ENCODE measurements around the gene MATN1.

The MATN1 gene

GRCh38 chr1:30680879-30681278 lies 42.5 kb downstream of the MATN1 start:
- DNase-seq (ENCODE audit: low read depth) = no peak

- DNase-seq (ENCODE audit: low read depth) = no peak
These were observed 43.0 kb downstream of the MATN1 start for GRCh38 chr1:30680429-30680828.

GRCh38 chr1:30679976-30680305 lies 43.4 kb downstream of the MATN1 start:
- DNase-seq (ENCODE audit: low read depth) = no peak

GRCh38 chr1:30679201-30679975 lies 44.0 kb downstream of the MATN1 start:
- DNase-seq (ENCODE audit: low read depth) = no peak

- DNase-seq (ENCODE audit: low read depth) = no peak
These were observed 45.2 kb downstream of the MATN1 start for GRCh38 chr1:30678209-30678608.

- DNase-seq (ENCODE audit: low read depth) = no peak
These were observed 45.9 kb downstream of the MATN1 start for GRCh38 chr1:30677471-30677870.

GRCh38 chr1:30675761-30676160 lies 47.6 kb downstream of the MATN1 start:
- peak; percentile 69 for DNase-seq (ENCODE audit: low read depth)

- no peak for DNase-seq (ENCODE audit: low read depth)
These were observed 48.1 kb downstream of the MATN1 start for GRCh38 chr1:30675289-30675688.

GRCh38 chr1:30673395-30673794 lies 50.0 kb downstream of the MATN1 start:
- DNase-seq (ENCODE audit: low read depth) = no peak

GRCh38 chr1:30672661-30673060 lies 50.7 kb downstream of the MATN1 start:
- DNase-seq (ENCODE audit: low read depth) = no peak

GRCh38 chr1:30670240-30671060 lies 52.9 kb downstream of the MATN1 start:
- DNase-seq (ENCODE audit: low read depth) = peak; percentile 8

GRCh38 chr1:30668546-30669327 lies 54.6 kb downstream of the MATN1 start:
- no peak for DNase-seq (ENCODE audit: low read depth)

GRCh38 chr1:30668024-30668423 lies 55.4 kb downstream of the MATN1 start:
- no peak for DNase-seq (ENCODE audit: low read depth)

GRCh38 chr1:30666756-30667273 lies 56.6 kb downstream of the MATN1 start:
- DNase-seq (ENCODE audit: low read depth) = no peak

- no peak for DNase-seq (ENCODE audit: low read depth)
These were observed 58.0 kb downstream of the MATN1 start for GRCh38 chr1:30665216-30666010.

- no peak for DNase-seq (ENCODE audit: low read depth)
These were observed 59.2 kb downstream of the MATN1 start for GRCh38 chr1:30664103-30664755.

- DNase-seq (ENCODE audit: low read depth) = no peak
These were observed 59.7 kb downstream of the MATN1 start for GRCh38 chr1:30663596-30664091.

GRCh38 chr1:30662291-30662840 lies 61.0 kb downstream of the MATN1 start:
- no peak for DNase-seq (ENCODE audit: low read depth)

GRCh38 chr1:30661311-30661710 lies 62.1 kb downstream of the MATN1 start:
- no peak for DNase-seq (ENCODE audit: low read depth)
